Testis (tissue), 2 donors: ENCODE measurements around the gene GNB3.

Experiments
- CTCF ChIP-seq, 3 experiments: fragments of 450-650 bp in 2 of 3; fragments of 200-600 bp in 1 of 3; sonication (generic) in 1 of 3; IDR thresholded peaks; one replicate each; pipeline ENCODE4 v1.5.1; 2016 to 2019; ENCODE audit warnings: antibody characterized with exemption in 3 of 3, mild to moderate bottlenecking in 2 of 3, moderate library complexity in 1 of 3
- POLR2A ChIP-seq: fragments of 450-650 bp; IDR thresholded peaks from one replicate; pipeline ENCODE4 v1.6.1; 2017; ENCODE audit warnings: antibody characterized with exemption, mild to moderate bottlenecking, moderate library complexity

GRCh38 chr12:6866163-6866919 is 25.6 kb downstream of the GNB3 start:
- TF ChIP-seq CTCF (IDR thresholded peaks at IDR 0.05), result no peak
- no peak for TF ChIP-seq POLR2A
